HG02938 (cell line): ENCODE results near the gene DMRT3.

Experiments
- ATAC-seq: cut with Tn5 transposase; IDR thresholded peaks from one replicate; pipeline ENCODE4 v1.9.1; 2021; ENCODE audit warnings: mild to moderate bottlenecking, moderate library complexity; ENCODE audit not compliant: unreplicated experiment

DMRT3 gene

GRCh38 chr9:976258-976942 is at the start of gene DMRT3:
Gene DMRT3 (plus strand): TSS chr9:976655. CDS start chr9:977002, 347 bp downstream.
- ATAC-seq: no peak

- no peak for ATAC-seq
Measured at GRCh38 chr9:926976-927375, 49.5 kb upstream of the DMRT3 start.

- peak; percentile 70 for ATAC-seq
Measured at GRCh38 chr9:928363-929042, 48.0 kb upstream of the DMRT3 start.

GRCh38 chr9:929719-930118 is 46.7 kb upstream of the DMRT3 start:
- no peak for ATAC-seq

GRCh38 chr9:933356-933755 is 43.1 kb upstream of the DMRT3 start:
- no peak for ATAC-seq

- ATAC-seq: no peak
Measured at GRCh38 chr9:935348-935965, 41.0 kb upstream of the DMRT3 start.

GRCh38 chr9:942805-943580 is 33.5 kb upstream of the DMRT3 start:
- no peak for ATAC-seq

GRCh38 chr9:947985-948384 is 28.5 kb upstream of the DMRT3 start:
- no peak for ATAC-seq

- ATAC-seq: no peak
Measured at GRCh38 chr9:948497-948896, 28.0 kb upstream of the DMRT3 start.

GRCh38 chr9:950139-950538 is 26.3 kb upstream of the DMRT3 start:
- ATAC-seq: no peak

- ATAC-seq: no peak
Measured at GRCh38 chr9:952546-952945, 23.9 kb upstream of the DMRT3 start.

GRCh38 chr9:959105-959504 is 17.4 kb upstream of the DMRT3 start:
- ATAC-seq: no peak

GRCh38 chr9:959914-960313 is 16.5 kb upstream of the DMRT3 start:
- ATAC-seq: no peak

- no peak for ATAC-seq
Measured at GRCh38 chr9:962023-962422, 14.4 kb upstream of the DMRT3 start.

- ATAC-seq: no peak
Measured at GRCh38 chr9:965497-965896, 11.0 kb upstream of the DMRT3 start.

GRCh38 chr9:966870-967269 is 9.6 kb upstream of the DMRT3 start:
- ATAC-seq: no peak

GRCh38 chr9:967436-967835 is 9.0 kb upstream of the DMRT3 start:
- ATAC-seq: no peak

GRCh38 chr9:967903-968641 is 8.4 kb upstream of the DMRT3 start:
- ATAC-seq: no peak

- ATAC-seq: no peak
Measured at GRCh38 chr9:969310-970150, 6.9 kb upstream of the DMRT3 start.
